B cell (primary cell): ENCODE data around the gene SATB2. TPM values are rescaled to one million over a fixed set of nuclear protein-coding genes. Genes with fewer than 3 reads are reported as not detected.

Experiments
- ATAC-seq: fragments of 200-7000 bp; cut with Tn5 transposase; one replicate; pipeline ENCODE4 v1.10.0; 2021; ENCODE audit warnings: low read depth, mild to moderate bottlenecking, moderate number of reproducible peaks, moderate library complexity
- CTCF ChIA-PET: fragments of 350-600 bp; sonication (Branson Sonifier 250); formaldehyde crosslinking; loops from one replicate; lab custom pipeline; 2021; ENCODE audit warnings: antibody characterized with exemption, inconsistent platforms; lab: Charles Lee
- POLR2A ChIA-PET: fragments of 350-600 bp; sonication (Branson Sonifier 250); formaldehyde crosslinking; loops from one replicate; lab custom pipeline; 2021; ENCODE audit warnings: antibody characterized with exemption; lab: Charles Lee
- DNase-seq: peaks from one replicate; pipeline ENCODE4 v3.0.0; 2013
- H2AFZ ChIP-seq: 2 replicates; pipeline ENCODE4 v1.6.1; 2012; ENCODE audit warnings: mild to moderate bottlenecking, low read depth, low read length; ENCODE audit not compliant: insufficient read depth, poor library complexity, severe bottlenecking
- H3K27ac ChIP-seq, 2 donors: 1 replicate in 1 of 2; 2 replicates in 1 of 2; pipeline ENCODE4 v1.5.1; 2012 to 2013; ENCODE audit warnings: low read length in 2 of 2, mild to moderate bottlenecking in 2 of 2, moderate library complexity in 1 of 2
- H3K27me3 ChIP-seq, 4 experiments: fragments of 200-600 bp in 1 of 4; sonication (generic) in 1 of 4; replicated peaks in 1 of 4; 1 replicate in 2 of 4; 2 replicates in 2 of 4; pipeline versions ENCODE4 v1.6.1 to v1.7.0; 2013 to 2016; ENCODE audit warnings: low read length in 3 of 4, mild to moderate bottlenecking in 2 of 4, mixed read lengths in 1 of 4, moderate library complexity in 1 of 4; ENCODE audit not compliant: insufficient read depth in 4 of 4, control insufficient read depth in 3 of 4; ENCODE audit errors: control extremely low read depth in 1 of 4
- H3K36me3 ChIP-seq, 2 experiments: replicated peaks in 1 of 2; 1 replicate in 1 of 2; 2 replicates in 1 of 2; pipeline versions ENCODE4 v1.6.1 to v1.7.1; 2013; ENCODE audit warnings: low read length in 1 of 2; ENCODE audit not compliant: insufficient read depth in 2 of 2, control insufficient read depth in 1 of 2; ENCODE audit errors: control extremely low read depth in 1 of 2, extremely low read depth in 1 of 2
- H3K4me1 ChIP-seq, 2 donors: fragments of 200-600 bp in 1 of 2; sonication (generic) in 1 of 2; 1 replicate in 1 of 2; 2 replicates in 1 of 2; pipeline versions ENCODE4 v1.5.1 to v1.6.1; 2013 to 2017; ENCODE audit warnings: low read length in 2 of 2; ENCODE audit not compliant: control insufficient read depth in 2 of 2, insufficient read depth in 2 of 2
- H3K4me2 ChIP-seq: replicated peaks from 2 replicates; pipeline ENCODE3; 2012; ENCODE audit warnings: mild to moderate bottlenecking, low read depth, low read length; ENCODE audit not compliant: poor library complexity, severe bottlenecking
- H3K4me3 ChIP-seq, 5 experiments: fragments of 200-600 bp in 1 of 5; sonication (generic) in 1 of 5; 1 replicate in 3 of 5; 2 replicates in 2 of 5; pipeline versions ENCODE4 v1.5.1 to v1.7.0; 2011 to 2016; ENCODE audit warnings: low read length in 4 of 5, mild to moderate bottlenecking in 4 of 5, low read depth in 2 of 5, control low read depth in 1 of 5, moderate library complexity in 1 of 5; ENCODE audit not compliant: insufficient read depth in 1 of 5; ENCODE audit errors: control extremely low read depth in 1 of 5, extremely low read depth in 1 of 5
- H3K79me2 ChIP-seq: fragments of 200-600 bp; sonication (generic); one replicate; pipeline ENCODE4 v1.6.0; 2016; ENCODE audit warnings: low read length; ENCODE audit not compliant: control insufficient read depth, insufficient read depth
- H3K9ac ChIP-seq: fragments of 200-600 bp; sonication (generic); 2 replicates; pipeline ENCODE4 v1.6.1; 2017; ENCODE audit warnings: mild to moderate bottlenecking, low read length, moderate library complexity
- H3K9me3 ChIP-seq, 3 donors: one replicate each; pipeline versions ENCODE4 v1.6.1 to v1.7.1; 2013; ENCODE audit warnings: low read length in 2 of 3; ENCODE audit not compliant: control insufficient read depth in 2 of 3, insufficient read depth in 1 of 3; ENCODE audit errors: control extremely low read depth in 1 of 3
- H4K20me1 ChIP-seq: 2 replicates; pipeline ENCODE4 v1.6.0; 2012; ENCODE audit warnings: mild to moderate bottlenecking, low read length; ENCODE audit not compliant: insufficient read depth, control insufficient read depth, poor library complexity, severe bottlenecking
- H3K27ac Mint-ChIP-seq: one replicate; pipeline ENCODE4 v1.8.0; 2021; ENCODE audit warnings: mixed read lengths
- H3K27me3 Mint-ChIP-seq: one replicate; pipeline ENCODE4 v1.8.0; 2021; ENCODE audit warnings: mixed read lengths
- H3K4me1 Mint-ChIP-seq: one replicate; pipeline ENCODE4 v1.8.0; 2021; ENCODE audit warnings: mixed read lengths
- H3K4me3 Mint-ChIP-seq: one replicate; pipeline ENCODE4 v1.8.0; 2021; ENCODE audit warnings: mixed read lengths
- H3K9me3 Mint-ChIP-seq: one replicate; pipeline ENCODE4 v1.8.0; 2022; ENCODE audit warnings: mixed read lengths; ENCODE audit not compliant: insufficient read depth
- EZH2 ChIP-seq: IDR thresholded peaks from 2 replicates; pipeline ENCODE4 v1.6.1; 2012; ENCODE audit warnings: borderline replicate concordance, low read depth, mild to moderate bottlenecking, moderate library complexity, low read length; ENCODE audit not compliant: insufficient read depth, poor library complexity, severe bottlenecking
- WGBS: methylation state at CpG from one replicate; pipeline ENCODE4 v1.1.5; 2013; ENCODE audit warnings: missing lambda C conversion rate; ENCODE audit not compliant: insufficient coverage; 5-methylcytosine and 5-hydroxymethylcytosine counted together
- intact Hi-C: fragments of 100-400 bp; cut with micrococcal nuclease; formaldehyde crosslinking; loops from one replicate; pipeline ENCODE4 v1.10.0; 2022
- polyA plus RNA-seq: library from polyadenylated mRNA; depleted of rRNA; stranded (reverse); fragments of >200 nt; gene quantifications from 2 replicates; pipeline ENCODE4 v1.2.3, GENCODE V29; 2012
- total RNA-seq, 2 donors: library from RNA; stranded (reverse); fragments of 120-200 nt in 1 of 2; gene quantifications; 1 replicate in 1 of 2; 2 replicates in 1 of 2; pipeline versions ENCODE4 v1.2.3 to v1.2.4, GENCODE V29; 2013 to 2022
- TF ChIP-seq, protein P1 (sequence below): fragments of 200-600 bp; IDR thresholded peaks from one replicate; pipeline ENCODE4 v1.8.0; 2022; ENCODE audit warnings: antibody characterized with exemption, mild to moderate bottlenecking

The SATB2 gene
- total and polyA plus RNA-seq, 2 donors (not counting 1 experiment from before 2014, with no cell fraction given): 0.13 to 0.49 TPM

DNA sequence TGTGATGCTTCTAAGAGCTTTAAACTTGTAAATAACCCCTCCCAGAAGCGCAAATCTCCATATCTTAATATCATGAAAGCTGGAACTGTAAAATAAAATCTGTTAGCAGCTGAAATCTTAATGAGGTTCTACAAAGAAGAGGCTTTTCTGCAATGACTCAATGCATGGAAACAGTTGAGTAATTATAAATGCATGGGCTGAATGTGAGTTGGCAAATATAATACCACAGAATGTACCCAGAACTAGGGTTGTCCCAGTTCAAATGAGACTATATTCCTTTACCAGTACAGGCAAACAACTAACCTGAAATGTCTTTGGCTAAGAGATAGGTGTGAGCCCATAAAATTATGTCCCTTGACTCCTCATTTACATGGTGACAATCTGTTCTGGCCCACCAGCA lies 52.9 kb downstream of the SATB2 start:
- Histone ChIP-seq H2AFZ (no peak overlapping the region), H3K4me1 (no peaks in the 10 kb centered on the region), H3K4me3 (no peak overlapping the region), H4K20me1 (no peaks in the 10 kb centered on the region), H3K9me3 (no peaks in the 10 kb centered on the region), H3K79me2 (no peaks in the 10 kb centered on the region), H3K36me3 (no peaks in the 10 kb centered on the region), H3K4me2 (no peak overlapping the region), H3K27me3 (no peaks in the 10 kb centered on the region), H3K9ac (no peak overlapping the region), H3K27ac (no peak overlapping the region)
- TF ChIP-seq EZH2: no peak
- TF ChIP-seq, protein P1, sequence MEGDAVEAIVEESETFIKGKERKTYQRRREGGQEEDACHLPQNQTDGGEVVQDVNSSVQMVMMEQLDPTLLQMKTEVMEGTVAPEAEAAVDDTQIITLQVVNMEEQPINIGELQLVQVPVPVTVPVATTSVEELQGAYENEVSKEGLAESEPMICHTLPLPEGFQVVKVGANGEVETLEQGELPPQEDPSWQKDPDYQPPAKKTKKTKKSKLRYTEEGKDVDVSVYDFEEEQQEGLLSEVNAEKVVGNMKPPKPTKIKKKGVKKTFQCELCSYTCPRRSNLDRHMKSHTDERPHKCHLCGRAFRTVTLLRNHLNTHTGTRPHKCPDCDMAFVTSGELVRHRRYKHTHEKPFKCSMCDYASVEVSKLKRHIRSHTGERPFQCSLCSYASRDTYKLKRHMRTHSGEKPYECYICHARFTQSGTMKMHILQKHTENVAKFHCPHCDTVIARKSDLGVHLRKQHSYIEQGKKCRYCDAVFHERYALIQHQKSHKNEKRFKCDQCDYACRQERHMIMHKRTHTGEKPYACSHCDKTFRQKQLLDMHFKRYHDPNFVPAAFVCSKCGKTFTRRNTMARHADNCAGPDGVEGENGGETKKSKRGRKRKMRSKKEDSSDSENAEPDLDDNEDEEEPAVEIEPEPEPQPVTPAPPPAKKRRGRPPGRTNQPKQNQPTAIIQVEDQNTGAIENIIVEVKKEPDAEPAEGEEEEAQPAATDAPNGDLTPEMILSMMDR: no peak
- no CpG with 5 or more reads among the region's 1 CpG for WGBS
- no peak overlapping the region for H3K27ac Mint-ChIP-seq
- no peaks in the 10 kb centered on the region for H3K9me3 Mint-ChIP-seq
- ChIA-PET POLR2A (no interaction called here), CTCF (no interaction called here)
- ATAC-seq (no peak), DNase-seq (no peak)
- no peak overlapping the region for H3K4me3 Mint-ChIP-seq
- no peaks in the 10 kb centered on the region for H3K4me1 Mint-ChIP-seq
- H3K27me3 Mint-ChIP-seq: no peaks in the 10 kb centered on the region
- intact Hi-C loops: no loop called here

DNA sequence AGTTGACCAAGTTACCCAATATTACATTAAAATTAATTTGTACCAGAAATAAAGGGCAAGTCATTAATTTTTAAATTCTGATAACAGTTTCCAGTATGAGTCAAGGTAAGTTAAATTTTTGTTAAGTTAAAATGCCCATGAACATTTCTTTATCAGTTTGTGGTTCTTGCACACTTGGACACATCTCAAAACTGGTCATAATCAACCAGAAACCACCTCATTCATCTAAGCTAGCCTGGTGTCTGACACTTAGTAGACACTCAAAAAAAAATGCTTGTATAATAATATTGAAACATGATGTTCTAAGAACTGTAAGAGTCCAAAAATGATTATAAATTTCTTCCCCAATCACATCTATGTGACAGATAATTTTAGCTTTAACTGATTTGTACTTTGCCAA lies 62.4 kb downstream of the SATB2 start:
- TF ChIP-seq, protein P1: no peak
- no peak for TF ChIP-seq EZH2
- ATAC-seq: no peak
- POLR2A ChIA-PET: no interaction called here
- Mint-ChIP-seq H3K27ac (no peak overlapping the region), H3K9me3 (no peaks in the 10 kb centered on the region), H3K4me1 (no peaks in the 10 kb centered on the region), H3K27me3 (no peaks in the 10 kb centered on the region), H3K4me3 (no peak overlapping the region)
- H3K36me3 ChIP-seq: no peaks in the 10 kb centered on the region
- H4K20me1 ChIP-seq: no peaks in the 10 kb centered on the region
- no peak for DNase-seq
- H3K27me3 ChIP-seq: no peaks in the 10 kb centered on the region
- H3K27ac ChIP-seq: no peak overlapping the region
- H3K4me2 ChIP-seq: no peak overlapping the region
- CTCF ChIA-PET: no interaction called here
- H3K4me3 ChIP-seq: no peak overlapping the region
- H3K9me3 ChIP-seq: no peaks in the 10 kb centered on the region
- no peaks in the 10 kb centered on the region for H3K79me2 ChIP-seq
- H3K4me1 ChIP-seq: no peaks in the 10 kb centered on the region
- intact Hi-C loops: no loop called here
- no peak overlapping the region for H3K9ac ChIP-seq
- H2AFZ ChIP-seq: no peak overlapping the region
